Measurements from ENCODE around the gene GATA6.

The GATA6 gene

GRCh38 chr18:22169011-22169888 lies at the start of gene GATA6:
TSS of gene GATA6 (plus strand) at chr18:22169589. CDS start at chr18:22171145, 1,556 bp downstream.
- peak; percentile 65 for TF ChIP-seq CTCF (IDR thresholded peaks at IDR 0.05; ENCODE audit: low read depth, low read length)
- DNase-seq (ENCODE audit: extremely low read depth, low read depth) = peak; percentile 76

- no peak for DNase-seq (ENCODE audit: extremely low read depth, low read depth)
- TF ChIP-seq CTCF (IDR thresholded peaks at IDR 0.05; ENCODE audit: low read depth, low read length) = no peak
Observed at GRCh38 chr18:22124970-22125369, 44.4 kb upstream of the GATA6 start.

GRCh38 chr18:22128954-22129353 lies 40.4 kb upstream of the GATA6 start:
- DNase-seq (ENCODE audit: extremely low read depth, low read depth) = no peak
- no peak for TF ChIP-seq CTCF (IDR thresholded peaks at IDR 0.05; ENCODE audit: low read depth, low read length)

GRCh38 chr18:22129778-22130177 lies 39.6 kb upstream of the GATA6 start:
- no peak for TF ChIP-seq CTCF (IDR thresholded peaks at IDR 0.05; ENCODE audit: low read depth, low read length)
- DNase-seq (ENCODE audit: extremely low read depth, low read depth) = no peak

- TF ChIP-seq CTCF (IDR thresholded peaks at IDR 0.05; ENCODE audit: low read depth, low read length) = no peak
- DNase-seq (ENCODE audit: extremely low read depth, low read depth) = no peak
Observed at GRCh38 chr18:22132258-22132657, 37.1 kb upstream of the GATA6 start.

- no peak for DNase-seq (ENCODE audit: extremely low read depth, low read depth)
- TF ChIP-seq CTCF (IDR thresholded peaks at IDR 0.05; ENCODE audit: low read depth, low read length) = no peak
Observed at GRCh38 chr18:22132763-22133162, 36.6 kb upstream of the GATA6 start.

GRCh38 chr18:22136395-22136794 lies 33.0 kb upstream of the GATA6 start:
- DNase-seq (ENCODE audit: extremely low read depth, low read depth) = no peak
- TF ChIP-seq CTCF (IDR thresholded peaks at IDR 0.05; ENCODE audit: low read depth, low read length) = no peak

Data from AG09319 (cell line).